GM13977 (cell line): ENCODE measurements around the gene CEP41.

Source experiments
- DNase-seq: peaks from one replicate; pipeline ENCODE4 v3.0.0; 2012; ENCODE audit warnings: low spot score
- in situ Hi-C: fragments of 300-500 bp; cut with MboI; formaldehyde crosslinking; loops from one replicate; pipeline ENCODE4 v1.12.0; 2022; ENCODE audit warnings: low sequenced_read_pairs, low pct_unique_long_range_greater_than_20kb, mixed read lengths, inconsistent platforms; ENCODE audit not compliant: unreplicated experiment
- TF ChIP-seq, protein P1 (sequence below): IDR thresholded peaks from 2 replicates; pipeline ENCODE4 v1.5.1; 2012; ENCODE audit warnings: mild to moderate bottlenecking, control low read depth; ENCODE audit not compliant: insufficient read depth; ENCODE audit errors: extremely low read depth, missing control alignments

CEP41 gene

DNA sequence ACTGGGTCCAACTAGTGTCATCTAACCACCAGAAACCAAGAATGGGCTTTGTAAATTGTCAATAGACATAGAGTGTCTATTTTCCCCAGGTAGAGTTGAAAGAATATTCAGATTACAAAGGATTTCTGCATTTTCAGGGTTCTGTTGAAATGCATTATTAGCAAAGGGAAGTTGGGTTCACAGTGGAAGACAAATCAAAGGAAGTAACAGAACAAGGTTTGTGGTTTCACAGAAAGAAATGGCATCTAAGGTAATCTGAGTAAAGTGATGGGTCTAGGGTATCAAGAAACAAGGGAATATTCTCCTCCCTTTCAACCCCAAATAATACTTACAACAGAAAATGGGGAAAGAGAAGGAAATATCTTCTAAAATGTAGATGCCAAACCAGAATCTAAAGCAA, 25.8 kb downstream of the CEP41 start:
- no peak for DNase-seq
- TF ChIP-seq, protein P1, sequence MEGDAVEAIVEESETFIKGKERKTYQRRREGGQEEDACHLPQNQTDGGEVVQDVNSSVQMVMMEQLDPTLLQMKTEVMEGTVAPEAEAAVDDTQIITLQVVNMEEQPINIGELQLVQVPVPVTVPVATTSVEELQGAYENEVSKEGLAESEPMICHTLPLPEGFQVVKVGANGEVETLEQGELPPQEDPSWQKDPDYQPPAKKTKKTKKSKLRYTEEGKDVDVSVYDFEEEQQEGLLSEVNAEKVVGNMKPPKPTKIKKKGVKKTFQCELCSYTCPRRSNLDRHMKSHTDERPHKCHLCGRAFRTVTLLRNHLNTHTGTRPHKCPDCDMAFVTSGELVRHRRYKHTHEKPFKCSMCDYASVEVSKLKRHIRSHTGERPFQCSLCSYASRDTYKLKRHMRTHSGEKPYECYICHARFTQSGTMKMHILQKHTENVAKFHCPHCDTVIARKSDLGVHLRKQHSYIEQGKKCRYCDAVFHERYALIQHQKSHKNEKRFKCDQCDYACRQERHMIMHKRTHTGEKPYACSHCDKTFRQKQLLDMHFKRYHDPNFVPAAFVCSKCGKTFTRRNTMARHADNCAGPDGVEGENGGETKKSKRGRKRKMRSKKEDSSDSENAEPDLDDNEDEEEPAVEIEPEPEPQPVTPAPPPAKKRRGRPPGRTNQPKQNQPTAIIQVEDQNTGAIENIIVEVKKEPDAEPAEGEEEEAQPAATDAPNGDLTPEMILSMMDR, result no peak
- in situ Hi-C loops, result no loop called here

DNA sequence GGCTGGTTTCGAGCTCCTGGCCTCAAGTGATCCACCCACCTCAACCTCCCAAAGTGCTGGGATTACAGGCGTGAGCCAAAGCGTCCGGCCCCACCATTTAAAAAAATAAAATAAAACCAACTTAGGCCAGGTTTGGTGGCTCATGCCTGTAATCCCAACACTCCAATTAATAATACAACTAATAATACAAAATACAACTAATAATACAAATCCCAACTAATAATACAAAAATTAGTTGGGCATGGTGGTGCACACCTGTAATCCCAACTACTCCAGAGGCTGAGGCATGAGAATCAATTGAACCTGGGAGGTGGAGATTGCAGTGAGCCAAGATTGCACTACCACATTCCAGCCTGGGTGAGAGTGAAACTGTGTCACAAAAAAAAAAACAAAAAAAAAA, 27.6 kb downstream of the CEP41 start:
- in situ Hi-C loops, result no loop called here
- DNase-seq, result no peak
- TF ChIP-seq, protein P1, result no peak

DNA sequence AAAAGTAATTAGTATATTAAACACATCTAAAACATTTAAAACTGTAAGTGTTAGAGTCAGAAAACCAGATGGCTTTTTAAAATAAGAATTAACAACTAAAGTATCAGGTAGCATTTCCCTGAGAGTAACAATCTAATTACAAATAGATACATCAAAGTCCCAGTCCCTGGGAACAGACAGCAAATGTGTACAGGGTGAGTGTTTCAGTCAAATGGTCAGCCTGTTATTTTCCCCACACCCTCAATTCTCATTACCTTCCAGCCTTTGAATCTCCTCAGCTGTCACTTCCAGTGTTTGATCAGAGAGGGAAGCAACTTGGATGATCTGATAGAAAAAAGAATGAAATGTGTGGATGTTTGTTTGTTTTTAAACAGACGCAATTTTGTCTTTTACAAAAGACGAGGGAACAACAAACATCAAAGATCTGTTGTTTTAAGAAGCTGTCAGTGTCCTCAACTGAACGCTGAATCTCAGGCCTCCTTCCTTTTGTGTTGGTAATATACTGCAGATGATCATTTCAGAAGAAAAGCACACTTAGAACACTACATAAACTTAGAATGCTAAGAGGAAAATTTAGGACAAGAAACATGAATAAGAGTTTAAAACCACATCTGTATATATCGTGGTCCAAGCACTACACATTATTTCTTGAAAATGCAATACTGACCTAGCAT, 29.8 kb downstream of the CEP41 start:
- TF ChIP-seq, protein P1, result no peak
- in situ Hi-C loops, result no loop called here
- DNase-seq, result no peak

DNA sequence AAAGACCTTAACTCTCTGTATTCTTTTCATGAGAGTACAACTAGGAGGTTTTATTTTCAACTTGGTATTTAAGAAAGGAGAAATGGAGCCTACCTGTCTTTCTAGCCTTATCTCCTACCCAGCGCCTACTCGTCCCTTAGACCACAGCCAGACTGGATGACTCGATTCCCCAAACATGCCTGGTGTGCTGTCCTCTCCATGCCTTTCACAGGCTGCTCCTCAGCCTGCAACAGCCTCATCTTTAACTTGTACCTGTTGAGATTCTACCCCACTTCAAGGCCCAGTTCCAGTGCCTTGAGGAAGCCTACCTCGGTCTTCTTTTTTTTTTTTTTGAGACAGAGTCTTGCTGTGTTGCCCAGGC, 31.1 kb downstream of the CEP41 start:
- in situ Hi-C loops, result no loop called here
- no peak for DNase-seq
- TF ChIP-seq, protein P1, result no peak

DNA sequence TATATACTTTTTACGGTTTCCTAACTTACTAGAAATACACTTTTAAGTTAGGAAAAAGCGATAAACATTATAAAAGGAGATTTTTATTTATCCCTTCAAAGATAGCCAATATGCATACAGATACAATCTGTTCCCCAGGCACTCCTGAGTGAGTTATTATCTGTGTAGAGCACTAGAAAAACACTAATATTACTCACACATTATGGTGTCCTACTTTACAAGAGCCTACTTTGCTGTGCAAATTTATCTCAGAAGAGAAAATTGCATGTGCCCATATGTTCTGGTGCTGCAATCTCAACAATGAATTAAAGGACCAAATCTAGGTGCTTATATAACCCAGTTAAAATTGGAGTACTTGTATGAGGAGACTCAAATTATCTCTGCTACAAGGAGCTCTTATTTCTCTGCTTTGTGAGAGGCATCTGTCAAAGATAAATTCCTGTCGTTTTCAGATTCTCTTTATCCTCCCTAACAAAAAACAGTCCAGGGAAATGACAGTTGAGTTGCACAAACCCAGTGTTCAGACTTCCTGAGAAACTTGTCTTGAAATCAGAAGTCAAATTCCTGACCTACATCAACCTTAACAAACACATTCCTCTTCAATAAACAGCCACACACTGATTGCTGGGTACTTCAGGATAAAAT, 31.6 kb downstream of the CEP41 start:
- TF ChIP-seq, protein P1, result no peak
- in situ Hi-C loops, result no loop called here
- no peak for DNase-seq

DNA sequence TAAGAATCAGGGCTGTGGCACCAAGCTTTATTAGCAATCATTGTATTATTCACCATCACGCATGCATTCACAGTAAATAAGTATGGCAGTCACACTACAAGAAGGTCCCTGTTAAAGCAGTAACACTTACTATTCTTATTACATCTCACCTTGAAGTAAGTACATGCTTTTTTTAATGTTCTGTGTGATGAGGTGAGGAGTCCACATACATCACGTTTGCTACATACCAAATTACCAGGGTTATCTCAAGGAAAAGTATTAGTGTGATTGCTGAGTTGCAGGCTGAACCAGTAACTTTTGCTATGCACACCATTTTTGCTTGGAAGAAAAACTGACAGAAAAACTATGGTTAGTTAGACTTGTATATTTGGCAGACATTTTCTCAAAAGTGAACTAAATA, 35.8 kb downstream of the CEP41 start:
- TF ChIP-seq, protein P1, result no peak
- DNase-seq, result no peak
- in situ Hi-C loops, result no loop called here
